Vagina (tissue), 2 donors: Measurements from ENCODE around the gene ANKFN1.

ENCODE experiments used
- CTCF ChIP-seq, 3 experiments: fragments of 450-650 bp in 2 of 3; fragments of 200-600 bp in 1 of 3; sonication (generic) in 1 of 3; IDR thresholded peaks; one replicate each; pipeline ENCODE4 v1.5.1; 2017 to 2019; ENCODE audit warnings: antibody characterized with exemption in 3 of 3, mild to moderate bottlenecking in 2 of 3, moderate library complexity in 2 of 3
- POLR2A ChIP-seq, 2 donors: fragments of 450-650 bp; IDR thresholded peaks; one replicate each; pipeline ENCODE4 v1.6.1; 2017; ENCODE audit warnings: antibody characterized with exemption in 2 of 2, mild to moderate bottlenecking in 2 of 2, moderate library complexity in 2 of 2
- POLR2AphosphoS5 ChIP-seq, 2 donors: sonication (generic); formaldehyde crosslinking; IDR thresholded peaks; one replicate each; pipeline ENCODE4 v1.9.0; 2017; ENCODE audit warnings: antibody characterized with exemption in 2 of 2, mild to moderate bottlenecking in 2 of 2, low read depth in 1 of 2; ENCODE audit not compliant: insufficient read depth in 1 of 2

DNA sequence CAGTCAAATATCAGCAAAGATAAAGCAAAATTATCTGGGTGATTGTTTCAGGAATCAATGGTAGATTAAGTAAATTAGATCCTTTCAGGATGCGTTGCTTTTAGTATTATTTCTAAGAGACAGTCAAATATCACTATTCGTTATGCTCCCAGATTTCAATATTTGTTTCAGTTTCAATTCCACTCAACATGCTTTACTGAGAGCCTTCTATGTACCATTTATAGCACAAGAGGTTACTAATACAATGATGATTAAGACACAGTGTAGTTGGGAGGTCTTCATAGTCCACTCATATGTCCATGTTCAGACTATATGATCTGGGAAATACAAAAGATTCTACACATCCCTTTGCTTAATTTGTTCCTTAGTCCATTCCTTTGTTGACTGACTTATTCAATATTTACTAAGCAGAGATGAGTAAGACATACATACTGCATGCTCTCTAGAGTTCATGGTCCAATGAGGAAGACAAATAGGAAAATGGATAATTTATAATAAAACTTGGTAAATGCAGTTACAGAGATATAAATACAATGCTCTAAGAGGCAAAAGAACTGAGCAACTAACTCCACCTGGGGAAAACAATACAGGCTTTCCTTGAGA lies 352.0 kb downstream of the ANKFN1 start:
- no peak for TF ChIP-seq POLR2AphosphoS5 (IDR thresholded peaks at IDR 0.05; ENCODE audit: insufficient read depth in 1 of 2, low read depth in 1 of 2)
- TF ChIP-seq POLR2A (IDR thresholded peaks at IDR 0.05): no peak
- TF ChIP-seq CTCF (IDR thresholded peaks at IDR 0.05): no peak
